SK-N-SH (cell line): ENCODE results near the gene PHF3. TPM values are rescaled to one million over a fixed set of nuclear protein-coding genes. Genes with fewer than 3 reads are reported as not detected.
A peak's percentile ranks its signal among the peaks of the same experiment; 100 is the strongest.

Experiments used
- CTCF ChIA-PET: fragments of 300-600, 350-600 bp; formaldehyde crosslinking; extraction: SDS; loops from one replicate; lab custom pipeline; 2021; lab: Yijun Ruan, JAX
- POLR2A ChIA-PET: fragments of 350-600 bp; sonication (Branson Sonifier 250); formaldehyde crosslinking; extraction: SDS; loops from one replicate; lab custom pipeline; 2020; ENCODE audit warnings: antibody characterized with exemption, inconsistent platforms; lab: Yijun Ruan, JAX
- DNase-seq: peaks from one replicate; pipeline ENCODE4 v3.0.0; 2012
- H2AFZ ChIP-seq: fragments of 200-600 bp; sonication (generic); 2 replicates; pipeline ENCODE4 v1.8.1; 2016; ENCODE audit warnings: antibody characterized with exemption, mild to moderate bottlenecking, low read depth
- H3F3A ChIP-seq: fragments of 200-600 bp; sonication (generic); replicated peaks from 2 replicates; pipeline ENCODE3; 2016; ENCODE audit warnings: antibody characterized with exemption, mild to moderate bottlenecking; ENCODE audit not compliant: insufficient read depth
- H3K27ac ChIP-seq, 2 experiments: fragments of 200-500 bp in 1 of 2; fragments of 200-600 bp in 1 of 2; sonication (Bioruptor generic) in 1 of 2; sonication (generic), shearing (Covaris generic) in 1 of 2; 2 replicates each; pipeline versions ENCODE4 v1.5.1 to v1.6.1; 2014 to 2016; ENCODE audit warnings: low read depth in 2 of 2, inconsistent platforms in 1 of 2, low read length in 1 of 2, mild to moderate bottlenecking in 1 of 2, mixed read lengths in 1 of 2
- H3K27me3 ChIP-seq: fragments of 200-600 bp; sonication (generic), shearing (Covaris generic); 2 replicates; pipeline ENCODE4 v1.6.1; 2016; ENCODE audit warnings: mixed run types; ENCODE audit not compliant: insufficient read depth
- H3K36me3 ChIP-seq, 2 experiments: fragments of 200-500 bp in 1 of 2; fragments of 200-600 bp in 1 of 2; sonication (Bioruptor generic) in 1 of 2; sonication (generic) in 1 of 2; replicated peaks in 1 of 2; 2 replicates each; pipeline versions ENCODE3 to v1.5.1; 2014 to 2016; ENCODE audit warnings: low read length in 1 of 2, mild to moderate bottlenecking in 1 of 2; ENCODE audit not compliant: insufficient read depth in 2 of 2, control insufficient read depth in 1 of 2
- H3K4me1 ChIP-seq, 2 experiments: fragments of 200-500 bp in 1 of 2; fragments of 200-600 bp in 1 of 2; sonication (Bioruptor generic) in 1 of 2; sonication (generic), shearing (Covaris generic) in 1 of 2; 2 replicates each; pipeline versions ENCODE4 v1.5.1 to v1.6.1; 2014 to 2016; ENCODE audit warnings: low read depth in 1 of 2, low read length in 1 of 2, mixed run types in 1 of 2; ENCODE audit not compliant: insufficient read depth in 2 of 2, control insufficient read depth in 1 of 2
- H3K4me2 ChIP-seq: fragments of 200-600 bp; sonication (generic), shearing (Covaris generic); 2 replicates; pipeline ENCODE4 v1.6.1; 2017; ENCODE audit warnings: mixed run types
- H3K4me3 ChIP-seq, 2 experiments: fragments of 200-500 bp in 1 of 2; fragments of 200-600 bp in 1 of 2; sonication (Bioruptor generic) in 1 of 2; sonication (generic), shearing (Covaris generic) in 1 of 2; 2 replicates each; pipeline versions ENCODE4 v1.5.1 to v1.8.1; 2014 to 2016; ENCODE audit warnings: low read depth in 2 of 2, inconsistent platforms in 1 of 2, low read length in 1 of 2, mild to moderate bottlenecking in 1 of 2, mixed read lengths in 1 of 2, moderate library complexity in 1 of 2
- H3K79me2 ChIP-seq: fragments of 200-600 bp; sonication (generic); 2 replicates; pipeline ENCODE4 v1.8.1; 2017; ENCODE audit warnings: mild to moderate bottlenecking; ENCODE audit not compliant: insufficient read depth
- H3K9ac ChIP-seq: fragments of 200-600 bp; sonication (generic); 2 replicates; pipeline ENCODE4 v1.6.1; 2017; ENCODE audit warnings: mixed run types
- H3K9me2 ChIP-seq: fragments of 200-600 bp; sonication (generic); 2 replicates; pipeline ENCODE4 v1.6.1; 2017; ENCODE audit warnings: mixed run types
- H3K9me3 ChIP-seq: fragments of 200-600 bp; sonication (generic); 2 replicates; pipeline ENCODE4 v1.6.1; 2017; ENCODE audit warnings: mixed run types, mild to moderate bottlenecking, moderate library complexity
- H4K20me1 ChIP-seq: fragments of 200-600 bp; sonication (generic); 2 replicates; pipeline ENCODE4 v1.6.1; 2017; ENCODE audit warnings: mild to moderate bottlenecking, mixed run types; ENCODE audit not compliant: insufficient read depth
- EZH2phosphoT487 ChIP-seq: fragments of 200-600 bp; sonication (generic); IDR thresholded peaks from 2 replicates; pipeline ENCODE4 v1.6.1; 2017; ENCODE audit warnings: low read depth, mixed run types, mild to moderate bottlenecking, antibody characterized with exemption, moderate library complexity, borderline replicate concordance
- JUND ChIP-seq: IDR thresholded peaks from 2 replicates; pipeline ENCODE4 v1.4.0; 2012
- MEF2A ChIP-seq: IDR thresholded peaks from 2 replicates; pipeline ENCODE4 v1.4.0; 2012; ENCODE audit warnings: low read depth, borderline replicate concordance
- PBX3 ChIP-seq: IDR thresholded peaks from 2 replicates; pipeline ENCODE4; 2012
- RFX5 ChIP-seq: IDR thresholded peaks from 2 replicates; pipeline ENCODE4 v1.6.1; 2012; ENCODE audit warnings: mild to moderate bottlenecking, improper control_type of control experiment, low read length
- RXRA ChIP-seq: IDR thresholded peaks from 2 replicates; pipeline ENCODE4 v1.4.0; 2012; ENCODE audit warnings: low read depth, mild to moderate bottlenecking, borderline replicate concordance
- SIN3A ChIP-seq: IDR thresholded peaks from 2 replicates; pipeline ENCODE4 v1.6.1; 2012; ENCODE audit warnings: low read depth, mild to moderate bottlenecking, low read length, moderate library complexity, borderline replicate concordance
- TCF12 ChIP-seq: IDR thresholded peaks from 2 replicates; pipeline ENCODE4 v1.4.0; 2012
- TEAD4 ChIP-seq: IDR thresholded peaks from 2 replicates; pipeline ENCODE4 v1.4.0; 2012; ENCODE audit warnings: mild to moderate bottlenecking, borderline replicate concordance; ENCODE audit not compliant: insufficient read depth
- WGBS: methylation state at CpG from one replicate; pipeline ENCODE4 v1.1.6; 2017; ENCODE audit warnings: low lambda C conversion rate; 5-methylcytosine and 5-hydroxymethylcytosine counted together
- polyA plus RNA-seq, 3 experiments: library from polyadenylated mRNA; depleted of rRNA; stranded (reverse); fragments of >200 nt; gene quantifications; 2 replicates each; pipeline ENCODE4 v1.2.3, GENCODE V29; 2012

The PHF3 gene
- polyA plus RNA-seq, 1 of the 3 experiments (the other 2 are of a cell fraction) = 4.4 TPM

GRCh38 chr6:63663147-63663955 is 27.7 kb downstream of the PHF3 start (continued):
- TF ChIP-seq PBX3 (0 out of 2 replicates have a peak, but pooled peaks have one; percentile 34), SIN3A (no peak)
- TF ChIP-seq, all 33 proteins: peak for 6

- POLR2A ChIA-PET = no interaction called here
- peaks cover 18% of the 10 kb centered on the region for H3F3A ChIP-seq
- no peaks in the 10 kb centered on the region for H3K9me2 ChIP-seq
- no peaks in the 10 kb centered on the region for H3K27me3 ChIP-seq
- TF ChIP-seq JUND (no peak), RFX5 (no peak)
- no peak overlapping the region for H3K4me3 ChIP-seq
- H3K4me2 ChIP-seq = peak overlapping the region; percentile 33; the same call in 1 of the 2 replicates
- peaks cover 0 to 7% of the 10 kb centered on the region in 2 experiments for H3K36me3 ChIP-seq
- peak overlapping the region in 1 of 2 experiments; percentile 82; a peak in 2 of 4 replicates for H3K27ac ChIP-seq
- CTCF ChIA-PET = interaction anchor here (1.1 to 1.4 kb wide), 2 partner anchors 22 to 65 kb away, joined by 3 to 5 read pairs; no protein-coding TSS in a partner anchor
- no peak overlapping the region for H3K9ac ChIP-seq
- H2AFZ ChIP-seq = no peak overlapping the region
- no peaks in the 10 kb centered on the region for H3K9me3 ChIP-seq
- H3K79me2 ChIP-seq = peaks cover 84% of the 10 kb centered on the region
- H3K4me1 ChIP-seq = peaks cover 4 to 7% of the 10 kb centered on the region in 2 experiments; a peak in 3 of 4 replicates
- DNase-seq = no peak
- H4K20me1 ChIP-seq = peaks cover 52% of the 10 kb centered on the region
Observed at GRCh38 chr6:63663956-63664281, 28.3 kb downstream of the PHF3 start.

GRCh38 chr6:63671098-63671754 is 35.6 kb downstream of the PHF3 start:
- Histone ChIP-seq H3K27me3 (no peaks in the 10 kb centered on the region), H3K4me2 (no peak overlapping the region), H2AFZ (no peak overlapping the region), H3K79me2 (peaks cover 81% of the 10 kb centered on the region), H3K9ac (no peak overlapping the region), H3K36me3 (peaks cover 10 to 30% of the 10 kb centered on the region in 2 experiments), H3F3A (peaks cover 3% of the 10 kb centered on the region), H3K9me3 (no peaks in the 10 kb centered on the region), H4K20me1 (peaks cover 50% of the 10 kb centered on the region), H3K4me3 (no peak overlapping the region), H3K27ac (no peak overlapping the region; a peak in 1 of 4 replicates), H3K9me2 (no peaks in the 10 kb centered on the region), H3K4me1 (peaks cover 0 to 4% of the 10 kb centered on the region in 2 experiments; a peak in 1 of 4 replicates)
- TF ChIP-seq RXRA (no peak), EZH2phosphoT487 (no peak), PBX3 (no peak), MEF2A (no peak), TCF12 (no peak), TEAD4 (no peak)
- ChIA-PET POLR2A (no interaction called here), CTCF (no interaction called here)
- 86% methylated on average over 6 of the region's 6 CpGs for WGBS
- DNase-seq = no peak
